H9 (cell line): Measurements from ENCODE around the gene MYO10. TPM values are rescaled to one million over a fixed set of nuclear protein-coding genes. Genes with fewer than 3 reads are reported as not detected.

Experiments
- DNase-seq: peaks from one replicate; pipeline ENCODE4 v3.0.0-alpha.2; 2017
- H2AFZ ChIP-seq: one replicate; pipeline ENCODE4 v1.6.1; 2013; ENCODE audit warnings: mild to moderate bottlenecking, low read length, control low read depth, moderate library complexity
- H2AK5ac ChIP-seq: 2 replicates; pipeline ENCODE4 v1.6.1; 2013; ENCODE audit warnings: low read length, control low read depth, mixed read lengths; ENCODE audit not compliant: insufficient read length
- H2BK120ac ChIP-seq: one replicate; pipeline ENCODE4 v1.6.1; 2013; ENCODE audit warnings: low read depth, mild to moderate bottlenecking, low read length, control low read depth, inconsistent platforms; ENCODE audit not compliant: poor library complexity, severe bottlenecking
- H2BK12ac ChIP-seq: 2 replicates; pipeline ENCODE4 v1.6.1; 2013; ENCODE audit warnings: low read length, control low read depth, mixed read lengths, low read depth; ENCODE audit not compliant: insufficient read length
- H2BK15ac ChIP-seq: 2 replicates; pipeline ENCODE4 v1.6.1; 2013; ENCODE audit warnings: low read depth, low read length, control low read depth
- H2BK20ac ChIP-seq: one replicate; pipeline ENCODE4 v1.6.1; 2013; ENCODE audit warnings: low read depth, mild to moderate bottlenecking, low read length, control low read depth, inconsistent platforms; ENCODE audit not compliant: poor library complexity, severe bottlenecking
- H2BK5ac ChIP-seq: 2 replicates; pipeline ENCODE4 v1.6.1; 2013; ENCODE audit warnings: low read length, control low read depth, mixed read lengths; ENCODE audit not compliant: insufficient read length
- H3K14ac ChIP-seq: 2 replicates; pipeline ENCODE4 v1.6.1; 2013; ENCODE audit warnings: low read length, control low read depth; ENCODE audit not compliant: insufficient read depth
- H3K18ac ChIP-seq: 2 replicates; pipeline ENCODE4 v1.6.1; 2013; ENCODE audit warnings: low read depth, mild to moderate bottlenecking, mixed read lengths, low read length, control low read depth; ENCODE audit not compliant: insufficient read length
- H3K23ac ChIP-seq: 2 replicates; pipeline ENCODE4 v1.6.1; 2013; ENCODE audit warnings: low read length, control low read depth, mixed read lengths, low read depth; ENCODE audit not compliant: insufficient read length
- H3K23me2 ChIP-seq: 2 replicates; pipeline ENCODE4 v1.6.1; 2013; ENCODE audit warnings: low read depth, mild to moderate bottlenecking, mixed read lengths, low read length, control low read depth; ENCODE audit not compliant: insufficient read length, poor library complexity, severe bottlenecking
- H3K27ac ChIP-seq: 2 replicates; pipeline ENCODE4 v1.5.1; 2013; ENCODE audit warnings: low read length, control low read depth, mixed read lengths, low read depth; ENCODE audit not compliant: insufficient read length
- H3K27me3 ChIP-seq: 2 replicates; pipeline ENCODE4 v1.6.1; 2013; ENCODE audit warnings: low read length, control low read depth, inconsistent platforms; ENCODE audit not compliant: insufficient read depth
- H3K4ac ChIP-seq: 2 replicates; pipeline ENCODE4 v1.6.1; 2013; ENCODE audit warnings: low read depth, mild to moderate bottlenecking, control low read depth, inconsistent platforms, low read length, moderate library complexity
- H3K4me1 ChIP-seq: 2 replicates; pipeline ENCODE4 v1.6.1; 2013; ENCODE audit warnings: low read length, control low read depth, inconsistent platforms; ENCODE audit not compliant: insufficient read depth
- H3K4me2 ChIP-seq: 2 replicates; pipeline ENCODE4 v1.6.1; 2013; ENCODE audit warnings: low read length, control low read depth, mixed read lengths; ENCODE audit not compliant: insufficient read length, insufficient read depth
- H3K56ac ChIP-seq: 2 replicates; pipeline ENCODE4 v1.6.1; 2013; ENCODE audit warnings: low read depth, mild to moderate bottlenecking, mixed read lengths, low read length, control low read depth; ENCODE audit not compliant: insufficient read length
- H3K79me1 ChIP-seq: 2 replicates; pipeline ENCODE4 v1.6.1; 2013; ENCODE audit warnings: low read depth, mild to moderate bottlenecking, moderate library complexity, low read length, control low read depth, inconsistent platforms; ENCODE audit not compliant: insufficient read depth, poor library complexity, severe bottlenecking
- H3K79me2 ChIP-seq: 2 replicates; pipeline ENCODE4 v1.6.1; 2013; ENCODE audit warnings: low read length, control low read depth, inconsistent platforms; ENCODE audit not compliant: insufficient read depth
- H3K9ac ChIP-seq: 2 replicates; pipeline ENCODE4 v1.6.1; 2013; ENCODE audit warnings: low read length, control low read depth, mixed read lengths; ENCODE audit not compliant: insufficient read length; ENCODE audit errors: extremely low read depth
- H3K9me3 ChIP-seq: one replicate; pipeline ENCODE4 v1.6.1; 2013; ENCODE audit warnings: low read depth, low read length, inconsistent platforms; ENCODE audit not compliant: control insufficient read depth
- H3T11ph ChIP-seq: one replicate; pipeline ENCODE4 v1.6.1; 2013; ENCODE audit warnings: mild to moderate bottlenecking, low read length, control low read depth, inconsistent platforms
- H4K20me1 ChIP-seq: one replicate; pipeline ENCODE4 v1.6.1; 2013; ENCODE audit not compliant: control insufficient read depth, insufficient read length, insufficient read depth
- H4K5ac ChIP-seq: 2 replicates; pipeline ENCODE4 v1.6.1; 2013; ENCODE audit warnings: low read depth, mild to moderate bottlenecking, mixed read lengths, low read length, control low read depth; ENCODE audit not compliant: insufficient read length
- H4K8ac ChIP-seq: replicated peaks from 2 replicates; pipeline ENCODE4 v1.6.1; 2013; ENCODE audit warnings: low read length, control low read depth, mixed read lengths, low read depth; ENCODE audit not compliant: insufficient read length
- H4K91ac ChIP-seq: 2 replicates; pipeline ENCODE4 v1.6.1; 2013; ENCODE audit warnings: low read depth, mild to moderate bottlenecking, moderate library complexity, mixed read lengths, low read length, control low read depth; ENCODE audit not compliant: insufficient read length
- H3K27ac Mint-ChIP-seq, 3 experiments: 2 replicates in 2 of 3; 3 replicates in 1 of 3; pipeline ENCODE4 v1.8.0; 2020 to 2021; ENCODE audit warnings: mixed read lengths in 3 of 3, mild to moderate bottlenecking in 1 of 3, moderate library complexity in 1 of 3
- H3K27me3 Mint-ChIP-seq: 2 replicates; pipeline ENCODE4 v1.8.0; 2021; ENCODE audit warnings: low read depth, mild to moderate bottlenecking, moderate library complexity, mixed read lengths
- H3K36me3 Mint-ChIP-seq, 3 experiments: 2 replicates in 2 of 3; 3 replicates in 1 of 3; pipeline ENCODE4 v1.8.0; 2020 to 2021; ENCODE audit warnings: low read depth in 3 of 3, mixed read lengths in 3 of 3; ENCODE audit not compliant: insufficient read depth in 1 of 3
- H3K4me1 Mint-ChIP-seq, 2 experiments: 2 replicates each; pipeline ENCODE4 v1.8.0; 2020; ENCODE audit warnings: mixed read lengths in 2 of 2
- H3K4me3 Mint-ChIP-seq, 2 experiments: 2 replicates in 1 of 2; 3 replicates in 1 of 2; pipeline ENCODE4 v1.8.0; 2020 to 2021; ENCODE audit warnings: mild to moderate bottlenecking in 2 of 2, mixed read lengths in 2 of 2, moderate library complexity in 1 of 2
- H3K9me3 Mint-ChIP-seq, 2 experiments: 2 replicates in 1 of 2; 3 replicates in 1 of 2; pipeline ENCODE4 v1.8.0; 2020; ENCODE audit warnings: mild to moderate bottlenecking in 2 of 2, mixed read lengths in 2 of 2, moderate library complexity in 1 of 2
- WGBS: extraction: QIAGEN DNeasy Blood & Tissue Kit; methylation state at CpG from one replicate; pipeline ENCODE4 v1.1.7; 2013; ENCODE audit warnings: missing lambda C conversion rate, low lambda C conversion rate, mixed read lengths; ENCODE audit not compliant: insufficient read length; ENCODE audit errors: extremely low coverage; 5-methylcytosine and 5-hydroxymethylcytosine counted together
- total RNA-seq: library from RNA; stranded (reverse); gene quantifications from 2 replicates; pipeline ENCODE4 v1.2.1, GENCODE V29; 2021
- TF ChIP-seq, protein P1 (sequence below): fragments of 200-600 bp; sonication (generic); conservative IDR thresholded peaks from 3 replicates; pipeline ENCODE4 v1.8.0; 2021; ENCODE audit warnings: antibody characterized with exemption, mild to moderate bottlenecking

The MYO10 gene
- total RNA-seq, 1 experiment from 2014 or later, result 127 TPM

DNA sequence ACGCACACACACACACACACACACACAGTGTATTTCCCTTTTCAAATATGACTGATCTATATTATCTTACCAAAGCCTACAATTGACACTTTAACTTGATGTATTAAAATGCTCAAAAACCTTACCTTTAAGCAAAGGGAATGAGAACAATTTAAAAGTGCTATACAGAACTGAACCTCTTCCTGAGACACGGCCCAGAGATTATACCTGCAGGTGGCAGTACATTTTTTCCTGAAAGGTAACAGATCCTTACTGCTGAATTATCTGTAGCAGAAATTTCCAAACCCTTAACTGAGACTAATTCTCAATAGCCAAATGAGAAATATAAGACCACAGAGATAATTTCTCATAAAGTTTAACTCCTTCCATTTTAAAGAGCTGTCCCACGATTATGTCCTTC, 91.1 kb downstream of the MYO10 start:
- Mint-ChIP-seq H3K27ac (peak overlapping the region in 1 of 3 experiments; percentile 74; a peak in 1 of 7 replicates), H3K4me1 (peaks cover 7% of the 10 kb centered on the region in 2 experiments; a peak in 3 of 4 replicates), H3K36me3 (no peaks in the 10 kb centered on the region), H3K27me3 (no peaks in the 10 kb centered on the region), H3K9me3 (no peaks in the 10 kb centered on the region), H3K4me3 (no peak overlapping the region)
- no peak for DNase-seq
- Histone ChIP-seq H3K9me3 (no peaks in the 10 kb centered on the region), H2BK5ac (no peak overlapping the region), H2AFZ (no peak overlapping the region), H4K91ac (no peak overlapping the region), H2BK20ac (no peak overlapping the region), H3K23me2 (no peaks in the 10 kb centered on the region), H3T11ph (no peak overlapping the region), H3K27ac (no peak overlapping the region), H3K27me3 (no peaks in the 10 kb centered on the region), H3K79me2 (no peaks in the 10 kb centered on the region), H2BK12ac (no peak overlapping the region), H3K14ac (no peak overlapping the region), H3K9ac (no peak overlapping the region), H3K4me1 (no peaks in the 10 kb centered on the region), H3K4me2 (no peak overlapping the region), H4K20me1 (no peaks in the 10 kb centered on the region), H4K8ac (no peak overlapping the region), H3K4ac (no peak overlapping the region), H2BK15ac (no peak overlapping the region), H3K79me1 (no peaks in the 10 kb centered on the region), H4K5ac (no peak overlapping the region), H3K23ac (no peak overlapping the region), H2AK5ac (no peak overlapping the region), H3K56ac (no peak overlapping the region), H2BK120ac (no peak overlapping the region), H3K18ac (no peak overlapping the region)
- no CpG with 5 or more reads among the region's 3 CpGs for WGBS
- TF ChIP-seq, protein P1, sequence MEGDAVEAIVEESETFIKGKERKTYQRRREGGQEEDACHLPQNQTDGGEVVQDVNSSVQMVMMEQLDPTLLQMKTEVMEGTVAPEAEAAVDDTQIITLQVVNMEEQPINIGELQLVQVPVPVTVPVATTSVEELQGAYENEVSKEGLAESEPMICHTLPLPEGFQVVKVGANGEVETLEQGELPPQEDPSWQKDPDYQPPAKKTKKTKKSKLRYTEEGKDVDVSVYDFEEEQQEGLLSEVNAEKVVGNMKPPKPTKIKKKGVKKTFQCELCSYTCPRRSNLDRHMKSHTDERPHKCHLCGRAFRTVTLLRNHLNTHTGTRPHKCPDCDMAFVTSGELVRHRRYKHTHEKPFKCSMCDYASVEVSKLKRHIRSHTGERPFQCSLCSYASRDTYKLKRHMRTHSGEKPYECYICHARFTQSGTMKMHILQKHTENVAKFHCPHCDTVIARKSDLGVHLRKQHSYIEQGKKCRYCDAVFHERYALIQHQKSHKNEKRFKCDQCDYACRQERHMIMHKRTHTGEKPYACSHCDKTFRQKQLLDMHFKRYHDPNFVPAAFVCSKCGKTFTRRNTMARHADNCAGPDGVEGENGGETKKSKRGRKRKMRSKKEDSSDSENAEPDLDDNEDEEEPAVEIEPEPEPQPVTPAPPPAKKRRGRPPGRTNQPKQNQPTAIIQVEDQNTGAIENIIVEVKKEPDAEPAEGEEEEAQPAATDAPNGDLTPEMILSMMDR, result peak; percentile 50
